Measurements from ENCODE around the gene IQCE.

- TF ChIP-seq GLIS3 (CRISPR knock-in tag; IDR thresholded peaks at IDR 0.05) (no peak), ARNTL (CRISPR knock-in tag; IDR thresholded peaks at IDR 0.05; ENCODE audit: borderline replicate concordance, low read depth) (no peak), ZFP3 (CRISPR knock-in tag; IDR thresholded peaks at IDR 0.05) (no peak), ZNF8 (CRISPR knock-in tag; IDR thresholded peaks at IDR 0.05) (no peak), BACH2 (CRISPR knock-in tag; IDR thresholded peaks at IDR 0.05; ENCODE audit: borderline replicate concordance) (no peak), ZNF70 (CRISPR knock-in tag; IDR thresholded peaks at IDR 0.05) (no peak), ISL1 (CRISPR knock-in tag; IDR thresholded peaks at IDR 0.05) (no peak), TOX (CRISPR knock-in tag; IDR thresholded peaks at IDR 0.05; ENCODE audit: borderline replicate concordance) (no peak), ZNF565 (CRISPR knock-in tag; conservative IDR thresholded peaks at IDR 0.05; ENCODE audit: low read depth) (no peak), ESRRG (CRISPR knock-in tag; IDR thresholded peaks at IDR 0.05) (no peak)
- TF ChIP-seq, protein P1, sequence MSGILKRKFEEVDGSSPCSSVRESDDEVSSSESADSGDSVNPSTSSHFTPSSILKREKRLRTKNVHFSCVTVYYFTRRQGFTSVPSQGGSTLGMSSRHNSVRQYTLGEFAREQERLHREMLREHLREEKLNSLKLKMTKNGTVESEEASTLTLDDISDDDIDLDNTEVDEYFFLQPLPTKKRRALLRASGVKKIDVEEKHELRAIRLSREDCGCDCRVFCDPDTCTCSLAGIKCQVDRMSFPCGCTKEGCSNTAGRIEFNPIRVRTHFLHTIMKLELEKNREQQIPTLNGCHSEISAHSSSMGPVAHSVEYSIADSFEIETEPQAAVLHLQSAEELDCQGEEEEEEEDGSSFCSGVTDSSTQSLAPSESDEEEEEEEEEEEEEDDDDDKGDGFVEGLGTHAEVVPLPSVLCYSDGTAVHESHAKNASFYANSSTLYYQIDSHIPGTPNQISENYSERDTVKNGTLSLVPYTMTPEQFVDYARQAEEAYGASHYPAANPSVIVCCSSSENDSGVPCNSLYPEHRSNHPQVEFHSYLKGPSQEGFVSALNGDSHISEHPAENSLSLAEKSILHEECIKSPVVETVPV (CRISPR knock-in tag; IDR thresholded peaks at IDR 0.05), result no peak
- TF ChIP-seq, protein P2, sequence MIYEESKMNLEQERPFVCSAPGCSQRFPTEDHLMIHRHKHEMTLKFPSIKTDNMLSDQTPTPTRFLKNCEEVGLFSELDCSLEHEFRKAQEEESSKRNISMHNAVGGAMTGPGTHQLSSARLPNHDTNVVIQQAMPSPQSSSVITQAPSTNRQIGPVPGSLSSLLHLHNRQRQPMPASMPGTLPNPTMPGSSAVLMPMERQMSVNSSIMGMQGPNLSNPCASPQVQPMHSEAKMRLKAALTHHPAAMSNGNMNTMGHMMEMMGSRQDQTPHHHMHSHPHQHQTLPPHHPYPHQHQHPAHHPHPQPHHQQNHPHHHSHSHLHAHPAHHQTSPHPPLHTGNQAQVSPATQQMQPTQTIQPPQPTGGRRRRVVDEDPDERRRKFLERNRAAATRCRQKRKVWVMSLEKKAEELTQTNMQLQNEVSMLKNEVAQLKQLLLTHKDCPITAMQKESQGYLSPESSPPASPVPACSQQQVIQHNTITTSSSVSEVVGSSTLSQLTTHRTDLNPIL (CRISPR knock-in tag; IDR thresholded peaks at IDR 0.05; ENCODE audit: low read depth), result no peak
These were observed 43.2 kb upstream of the IQCE start for GRCh38 chr7:2515424-2516193.
